Measurements from ENCODE around the gene ALDH16A1.

Gene ALDH16A1

DNA sequence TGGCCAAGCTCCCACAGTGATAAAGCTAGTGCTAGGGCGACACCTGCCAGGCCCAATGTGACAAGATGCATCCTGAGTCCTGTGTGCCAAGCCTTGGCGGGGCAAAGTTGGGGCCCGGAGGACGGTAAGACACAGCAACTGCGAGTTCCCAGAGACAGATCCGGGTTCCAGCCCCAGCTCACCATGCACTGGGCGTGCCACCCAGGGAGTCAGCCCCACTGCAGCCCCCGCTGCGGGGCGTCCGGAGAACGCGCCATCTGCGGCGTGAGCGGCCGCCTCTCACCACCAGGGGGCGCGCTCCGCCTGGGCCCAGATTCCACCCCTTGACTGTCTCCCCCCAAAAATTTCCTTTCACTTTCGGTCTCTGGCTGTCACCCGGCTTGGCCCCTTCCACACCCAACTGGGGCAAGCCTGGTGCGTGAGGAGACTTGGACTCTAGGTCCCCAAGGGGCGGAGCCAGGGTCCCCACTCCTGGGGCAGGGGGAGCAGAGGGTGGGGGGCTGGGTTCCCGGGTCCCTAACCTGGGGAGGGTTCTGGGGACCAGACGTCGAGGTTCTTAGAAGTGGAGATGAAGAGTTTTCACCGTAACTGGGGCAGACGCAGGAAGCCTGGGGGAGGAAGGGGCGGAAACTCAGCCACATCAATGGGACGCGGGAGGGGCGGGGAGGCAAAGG is 21.0 kb downstream of the ALDH16A1 start, which contains the start of gene FLT3LG:
FLT3LG (plus strand) TSS at position 348 of the 674 bp plus-strand sequence. CDS start 425 bp downstream, outside the sequence.
- TF ChIP-seq, protein P1, sequence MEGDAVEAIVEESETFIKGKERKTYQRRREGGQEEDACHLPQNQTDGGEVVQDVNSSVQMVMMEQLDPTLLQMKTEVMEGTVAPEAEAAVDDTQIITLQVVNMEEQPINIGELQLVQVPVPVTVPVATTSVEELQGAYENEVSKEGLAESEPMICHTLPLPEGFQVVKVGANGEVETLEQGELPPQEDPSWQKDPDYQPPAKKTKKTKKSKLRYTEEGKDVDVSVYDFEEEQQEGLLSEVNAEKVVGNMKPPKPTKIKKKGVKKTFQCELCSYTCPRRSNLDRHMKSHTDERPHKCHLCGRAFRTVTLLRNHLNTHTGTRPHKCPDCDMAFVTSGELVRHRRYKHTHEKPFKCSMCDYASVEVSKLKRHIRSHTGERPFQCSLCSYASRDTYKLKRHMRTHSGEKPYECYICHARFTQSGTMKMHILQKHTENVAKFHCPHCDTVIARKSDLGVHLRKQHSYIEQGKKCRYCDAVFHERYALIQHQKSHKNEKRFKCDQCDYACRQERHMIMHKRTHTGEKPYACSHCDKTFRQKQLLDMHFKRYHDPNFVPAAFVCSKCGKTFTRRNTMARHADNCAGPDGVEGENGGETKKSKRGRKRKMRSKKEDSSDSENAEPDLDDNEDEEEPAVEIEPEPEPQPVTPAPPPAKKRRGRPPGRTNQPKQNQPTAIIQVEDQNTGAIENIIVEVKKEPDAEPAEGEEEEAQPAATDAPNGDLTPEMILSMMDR (IDR thresholded peaks at IDR 0.05; ENCODE audit: insufficient read depth, low read depth, low read length, missing control alignments) = peak; percentile 72
- DNase-seq (ENCODE audit: low read depth) = peak; percentile 58
- peak within 1 kb of the TSS; percentile 62 for H3K4me3 ChIP-seq (ENCODE audit: low read length)

DNA sequence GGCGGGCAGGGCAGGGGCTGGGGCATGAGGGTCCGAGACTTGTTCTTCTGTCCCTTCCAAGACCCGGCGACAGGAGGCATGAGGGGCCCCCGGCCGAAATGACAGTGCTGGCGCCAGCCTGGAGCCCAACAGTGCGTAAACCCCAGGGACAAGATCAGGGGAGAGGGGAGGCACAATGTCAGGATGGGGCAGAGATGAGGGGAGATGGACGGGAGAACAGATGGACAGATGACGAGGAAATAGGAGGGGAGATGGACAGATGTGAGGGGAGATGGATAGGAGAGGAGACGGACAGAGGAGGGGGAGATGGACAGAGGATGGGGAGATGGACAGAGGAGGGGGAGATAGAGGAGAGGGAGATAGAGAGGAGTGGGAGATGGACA is 21.5 kb downstream of the ALDH16A1 start:
- peak overlapping the region; percentile 62 for H3K4me3 ChIP-seq (ENCODE audit: low read length)
- TF ChIP-seq, protein P1 (IDR thresholded peaks at IDR 0.05; ENCODE audit: insufficient read depth, low read depth, low read length, missing control alignments) = no peak
- DNase-seq (ENCODE audit: low read depth) = no peak

DNA sequence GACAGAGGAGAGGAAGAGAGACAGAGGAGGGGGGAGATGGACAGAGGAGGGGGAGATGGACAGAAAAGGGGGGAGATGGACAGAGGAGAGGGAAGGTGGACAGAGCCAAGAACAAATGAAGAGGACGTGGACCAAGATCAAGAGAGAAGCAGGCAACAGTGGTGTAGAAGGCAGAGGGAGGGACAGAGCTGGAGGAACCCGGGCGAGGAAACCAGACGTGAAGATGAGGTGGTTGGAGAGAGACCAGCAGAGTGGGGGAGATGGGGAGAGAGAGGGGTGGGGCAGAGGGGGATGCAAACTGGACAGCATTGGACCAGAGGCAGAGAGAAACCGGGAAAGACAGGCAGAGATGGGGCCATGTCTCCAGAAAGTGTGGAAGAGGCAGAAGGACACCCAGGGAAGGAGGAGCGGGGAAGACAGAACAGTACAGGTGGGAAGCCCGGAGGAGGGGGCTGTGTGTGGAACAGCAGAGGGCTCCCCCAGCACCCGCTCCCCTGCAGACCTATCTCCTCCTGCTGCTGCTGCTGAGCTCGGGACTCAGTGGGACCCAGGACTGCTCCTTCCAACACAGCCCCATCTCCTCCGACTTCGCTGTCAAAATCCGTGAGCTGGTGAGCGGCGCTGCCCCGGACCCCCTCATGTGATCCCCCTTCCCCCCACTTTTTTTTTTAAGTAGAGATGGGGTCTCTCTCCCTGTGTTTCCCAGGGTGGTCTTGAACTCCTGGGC is 22.3 kb downstream of the ALDH16A1 start:
- no peak for DNase-seq (ENCODE audit: low read depth)
- TF ChIP-seq, protein P1 (IDR thresholded peaks at IDR 0.05; ENCODE audit: insufficient read depth, low read depth, low read length, missing control alignments) = no peak
- H3K4me3 ChIP-seq (ENCODE audit: low read length) = no peak overlapping the region

DNA sequence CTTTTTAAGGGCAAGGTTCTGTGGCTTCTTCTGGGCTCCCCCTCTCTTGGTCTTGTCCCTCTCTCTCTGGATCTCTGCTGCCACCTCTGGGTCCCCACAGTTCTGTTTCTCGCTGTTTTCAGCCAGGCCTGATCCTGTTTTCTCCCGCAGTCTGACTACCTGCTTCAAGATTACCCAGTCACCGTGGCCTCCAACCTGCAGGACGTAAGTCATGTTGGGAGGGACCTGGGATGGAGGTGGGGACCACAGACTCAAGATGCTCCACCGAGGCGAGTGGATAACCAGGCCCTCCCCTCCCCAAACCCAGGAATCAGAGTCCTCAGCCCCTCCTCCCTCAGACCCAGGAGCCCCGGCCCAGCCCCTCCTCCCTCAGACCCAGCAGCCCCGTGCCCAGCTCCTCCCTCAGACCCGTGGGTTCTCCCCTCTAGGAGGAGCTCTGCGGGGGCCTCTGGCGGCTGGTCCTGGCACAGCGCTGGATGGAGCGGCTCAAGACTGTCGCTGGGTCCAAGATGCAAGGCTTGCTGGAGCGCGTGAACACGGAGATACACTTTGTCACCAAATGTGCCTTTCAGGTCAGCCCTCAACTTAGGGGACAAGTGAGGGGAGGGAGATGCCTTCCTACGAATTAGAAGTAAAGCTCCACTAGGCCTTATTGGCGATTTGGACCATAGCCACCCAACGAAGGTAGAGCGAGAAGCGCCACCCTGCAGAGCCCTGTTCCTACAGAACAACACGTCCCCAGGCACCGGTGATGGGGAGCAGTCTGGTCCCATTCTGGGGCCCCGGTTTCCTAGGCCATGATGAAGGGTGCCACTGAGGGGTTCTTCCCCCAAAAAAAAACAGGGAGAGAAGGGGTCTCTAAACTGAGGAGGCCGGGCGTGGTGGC is 23.2 kb downstream of the ALDH16A1 start:
- peak; percentile 54 for DNase-seq (ENCODE audit: low read depth)
- no peak overlapping the region for H3K4me3 ChIP-seq (ENCODE audit: low read length)
- TF ChIP-seq, protein P1 (IDR thresholded peaks at IDR 0.05; ENCODE audit: insufficient read depth, low read depth, low read length, missing control alignments) = peak; percentile 61

DNA sequence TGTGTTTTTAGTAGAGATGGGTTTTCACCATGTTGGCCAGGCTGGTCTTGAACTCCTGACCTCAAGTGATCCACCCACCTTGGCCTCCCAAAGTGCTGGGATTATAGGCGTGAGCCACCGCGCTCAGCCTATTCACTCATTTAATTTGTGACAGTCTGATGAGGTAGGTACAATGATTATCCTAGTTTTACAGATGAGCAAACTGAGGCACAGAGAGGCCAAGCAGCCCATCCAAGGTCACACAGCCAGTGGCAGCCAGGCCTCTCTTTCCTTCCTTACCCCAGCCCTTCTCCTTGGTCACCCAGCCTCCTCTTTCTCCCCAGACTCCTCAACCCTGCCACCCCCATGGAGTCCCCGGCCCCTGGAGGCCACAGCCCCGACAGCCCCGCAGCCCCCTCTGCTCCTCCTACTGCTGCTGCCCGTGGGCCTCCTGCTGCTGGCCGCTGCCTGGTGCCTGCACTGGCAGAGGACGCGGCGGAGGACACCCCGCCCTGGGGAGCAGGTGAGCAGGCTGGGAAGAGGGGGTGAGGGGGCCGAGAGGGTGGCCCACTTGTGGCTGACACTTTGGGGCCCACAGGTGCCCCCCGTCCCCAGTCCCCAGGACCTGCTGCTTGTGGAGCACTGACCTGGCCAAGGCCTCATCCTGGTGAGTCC is 27.1 kb downstream of the ALDH16A1 start:
- H3K4me3 ChIP-seq (ENCODE audit: low read length) = no peak overlapping the region
- TF ChIP-seq, protein P1 (IDR thresholded peaks at IDR 0.05; ENCODE audit: insufficient read depth, low read depth, low read length, missing control alignments) = no peak
- DNase-seq (ENCODE audit: low read depth) = no peak

DNA sequence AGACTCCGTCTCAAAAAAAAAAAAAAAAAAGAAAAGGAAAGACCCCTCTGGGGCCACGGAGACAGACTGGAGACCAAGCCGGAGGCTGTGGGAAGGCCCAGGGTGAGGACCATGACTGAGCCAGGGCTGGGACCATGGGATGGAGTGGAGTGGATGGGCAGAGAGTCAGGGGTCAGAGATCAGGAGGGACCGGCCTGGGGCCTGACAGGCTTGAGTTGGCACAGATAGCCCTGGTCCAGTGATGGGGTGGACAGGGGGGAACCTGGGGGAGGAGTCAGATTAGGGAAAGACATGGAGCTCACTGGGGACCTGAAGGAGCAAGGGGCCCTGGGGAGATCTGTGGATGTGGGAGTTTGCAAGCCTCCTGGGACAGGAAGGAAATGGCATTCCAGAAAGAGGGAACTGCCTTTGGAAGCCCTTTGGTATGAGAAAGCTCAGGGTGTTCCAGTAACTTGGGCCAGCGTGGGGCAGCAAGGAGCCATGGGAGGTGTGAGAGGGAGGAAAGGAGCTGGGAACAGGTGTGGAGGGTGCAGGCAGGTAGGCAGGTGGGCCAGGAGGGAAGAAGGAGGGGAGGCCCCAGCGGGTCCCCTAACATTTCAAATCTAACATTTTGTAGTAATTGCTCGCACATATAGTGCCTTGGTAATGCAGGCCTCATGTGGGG is 28.1 kb downstream of the ALDH16A1 start:
- TF ChIP-seq, protein P1 (IDR thresholded peaks at IDR 0.05; ENCODE audit: insufficient read depth, low read depth, low read length, missing control alignments) = no peak
- DNase-seq (ENCODE audit: low read depth) = no peak
- H3K4me3 ChIP-seq (ENCODE audit: low read length) = no peak overlapping the region
